Fibroblast of lung (primary cell): ENCODE results near the gene LILRB4. TPM values are rescaled to one million over a fixed set of nuclear protein-coding genes. Genes with fewer than 3 reads are reported as not detected.

Source experiments
- DNase-seq, 2 donors: peaks; one replicate each; pipeline versions ENCODE4 v3.0.0 to v3.0.0-alpha.2; 2010; ENCODE audit warnings: low read depth in 2 of 2
- H2AFZ ChIP-seq: 2 replicates; pipeline ENCODE4 v1.5.1; 2012; ENCODE audit warnings: low read length, control low read depth, inconsistent platforms
- H3K27ac ChIP-seq: 2 replicates; pipeline ENCODE4 v1.5.1; 2011; ENCODE audit warnings: low read length, control low read depth; ENCODE audit not compliant: insufficient read depth
- H3K27me3 ChIP-seq: 2 replicates; pipeline ENCODE4 v1.5.1; 2011; ENCODE audit warnings: mild to moderate bottlenecking, low read length; ENCODE audit not compliant: control insufficient read depth, insufficient read depth
- H3K36me3 ChIP-seq: 2 replicates; pipeline ENCODE4 v1.5.1; 2011; ENCODE audit warnings: low read length; ENCODE audit not compliant: control insufficient read depth, insufficient read depth
- H3K4me1 ChIP-seq: 2 replicates; pipeline ENCODE4 v1.5.1; 2011; ENCODE audit warnings: low read length; ENCODE audit not compliant: control insufficient read depth, insufficient read depth; ENCODE audit errors: extremely low read depth
- H3K4me2 ChIP-seq: 2 replicates; pipeline ENCODE4 v1.5.1; 2011; ENCODE audit warnings: low read length, control low read depth; ENCODE audit not compliant: insufficient read depth; ENCODE audit errors: extremely low read depth
- H3K4me3 ChIP-seq, 4 experiments: fragments of 200-600 bp in 1 of 4; sonication (generic) in 1 of 4; replicated peaks in 1 of 4; 2 replicates each; pipeline ENCODE4 v1.5.1; 2011 to 2016; ENCODE audit warnings: low read length in 4 of 4, low read depth in 3 of 4, mild to moderate bottlenecking in 3 of 4, control low read depth in 2 of 4, inconsistent platforms in 1 of 4, mixed read lengths in 1 of 4; ENCODE audit not compliant: insufficient read depth in 1 of 4; ENCODE audit errors: control extremely low read depth in 1 of 4
- H3K79me2 ChIP-seq: 2 replicates; pipeline ENCODE4 v1.5.1; 2012; ENCODE audit warnings: mild to moderate bottlenecking, low read length, inconsistent platforms; ENCODE audit not compliant: control insufficient read depth, insufficient read depth
- H3K9ac ChIP-seq: 2 replicates; pipeline ENCODE4 v1.5.1; 2011; ENCODE audit warnings: mild to moderate bottlenecking, low read length, control low read depth; ENCODE audit not compliant: insufficient read depth
- H3K9me3 ChIP-seq: 2 replicates; pipeline ENCODE4 v1.5.1; 2012; ENCODE audit warnings: low read depth, low read length; ENCODE audit not compliant: control insufficient read depth, insufficient read depth
- H4K20me1 ChIP-seq: 2 replicates; pipeline ENCODE4 v1.5.1; 2011; ENCODE audit warnings: low read length; ENCODE audit not compliant: control insufficient read depth, insufficient read depth; ENCODE audit errors: extremely low read depth
- CTCF ChIP-seq, 2 donors: IDR thresholded peaks in 1 of 2; conservative IDR thresholded peaks in 1 of 2; 1 replicate in 1 of 2; 2 replicates in 1 of 2; pipeline ENCODE4 v1.5.1; 2011 to 2012; ENCODE audit warnings: low read length in 2 of 2, control low read depth in 1 of 2, inconsistent platforms in 1 of 2, low read depth in 1 of 2, mild to moderate bottlenecking in 1 of 2
- EZH2 ChIP-seq: IDR thresholded peaks from 2 replicates; pipeline ENCODE4 v1.5.1; 2012; ENCODE audit warnings: low read length, control low read depth, mild to moderate bottlenecking; ENCODE audit errors: missing control alignments
- polyA plus RNA-seq, 2 donors: library from polyadenylated mRNA; depleted of rRNA in 1 of 2; stranded (reverse) in 1 of 2; unstranded in 1 of 2; fragments of >200 nt; gene quantifications; 2 replicates each; pipeline ENCODE4 v1.2.1, GENCODE V29; 2011 to 2012; ENCODE audit warnings: missing spikeins in 1 of 2
- total RNA-seq: library from RNA; depleted of rRNA; stranded (reverse); fragments of >200 nt; gene quantifications from 2 replicates; pipeline ENCODE4 v1.2.1, GENCODE V29; 2014

Gene LILRB4
- total and polyA plus RNA-seq, 2 donors (not counting 1 experiment from before 2014, with no cell fraction given), result not detected

- no peak overlapping the region for H3K27ac ChIP-seq
- H3K27me3 ChIP-seq, result no peaks in the 10 kb centered on the region
- H3K4me1 ChIP-seq, result no peaks in the 10 kb centered on the region
- no peak overlapping the region for H3K4me3 ChIP-seq
- H4K20me1 ChIP-seq, result no peaks in the 10 kb centered on the region
- H3K4me2 ChIP-seq, result no peak overlapping the region
- H2AFZ ChIP-seq, result no peak overlapping the region
- no peaks in the 10 kb centered on the region for H3K79me2 ChIP-seq
- H3K36me3 ChIP-seq, result no peaks in the 10 kb centered on the region
- H3K9me3 ChIP-seq, result no peaks in the 10 kb centered on the region
- H3K9ac ChIP-seq, result no peak overlapping the region
- TF ChIP-seq CTCF (conservative IDR thresholded peaks at IDR 0.05 in 1 of 2, IDR thresholded peaks at IDR 0.05 in 1 of 2; ENCODE audit: low read depth in 1 of 2, low read length in 2 of 2) (no peak), EZH2 (no peak)
- DNase-seq, result no peak
These were observed 2.5 kb upstream of the LILRB4 start for GRCh38 chr19:54660306-54660705.

- DNase-seq, result no peak
- Histone ChIP-seq H3K27ac (no peak overlapping the region), H3K4me3 (no peak overlapping the region), H3K4me2 (no peak overlapping the region), H3K36me3 (no peaks in the 10 kb centered on the region), H3K4me1 (no peaks in the 10 kb centered on the region), H4K20me1 (no peaks in the 10 kb centered on the region), H3K27me3 (no peaks in the 10 kb centered on the region), H3K9ac (no peak overlapping the region), H3K79me2 (no peaks in the 10 kb centered on the region), H3K9me3 (no peaks in the 10 kb centered on the region), H2AFZ (no peak overlapping the region)
- no peak for TF ChIP-seq CTCF (conservative IDR thresholded peaks at IDR 0.05 in 1 of 2, IDR thresholded peaks at IDR 0.05 in 1 of 2; ENCODE audit: low read depth in 1 of 2, low read length in 2 of 2)
- TF ChIP-seq EZH2, result no peak
These were observed 1.8 kb upstream of the LILRB4 start for GRCh38 chr19:54660964-54661363.

GRCh38 chr19:54661846-54662481 is 821 bp upstream of the LILRB4 start:
- TF ChIP-seq EZH2 (no peak), CTCF (conservative IDR thresholded peaks at IDR 0.05 in 1 of 2, IDR thresholded peaks at IDR 0.05 in 1 of 2; ENCODE audit: low read depth in 1 of 2, low read length in 2 of 2) (no peak)
- Histone ChIP-seq H3K4me2 (no peak overlapping the region), H3K27ac (no peak overlapping the region), H3K4me3 (no peak overlapping the region), H2AFZ (no peak overlapping the region), H3K9me3 (no peaks in the 10 kb centered on the region), H4K20me1 (no peaks in the 10 kb centered on the region), H3K27me3 (no peaks in the 10 kb centered on the region), H3K4me1 (no peaks in the 10 kb centered on the region), H3K36me3 (no peaks in the 10 kb centered on the region), H3K9ac (no peak overlapping the region), H3K79me2 (no peaks in the 10 kb centered on the region)
- no peak for DNase-seq
